ENCODE measurements around the gene CTNND1. TPM values are rescaled to one million over a fixed set of nuclear protein-coding genes. Genes with fewer than 3 reads are reported as not detected.

The CTNND1 gene
- total and polyA plus RNA-seq, 2 of the 8 experiments (the other 6 are each of a cell fraction or from before 2014, with no cell fraction given), result 91.9 to 164 TPM

DNA sequence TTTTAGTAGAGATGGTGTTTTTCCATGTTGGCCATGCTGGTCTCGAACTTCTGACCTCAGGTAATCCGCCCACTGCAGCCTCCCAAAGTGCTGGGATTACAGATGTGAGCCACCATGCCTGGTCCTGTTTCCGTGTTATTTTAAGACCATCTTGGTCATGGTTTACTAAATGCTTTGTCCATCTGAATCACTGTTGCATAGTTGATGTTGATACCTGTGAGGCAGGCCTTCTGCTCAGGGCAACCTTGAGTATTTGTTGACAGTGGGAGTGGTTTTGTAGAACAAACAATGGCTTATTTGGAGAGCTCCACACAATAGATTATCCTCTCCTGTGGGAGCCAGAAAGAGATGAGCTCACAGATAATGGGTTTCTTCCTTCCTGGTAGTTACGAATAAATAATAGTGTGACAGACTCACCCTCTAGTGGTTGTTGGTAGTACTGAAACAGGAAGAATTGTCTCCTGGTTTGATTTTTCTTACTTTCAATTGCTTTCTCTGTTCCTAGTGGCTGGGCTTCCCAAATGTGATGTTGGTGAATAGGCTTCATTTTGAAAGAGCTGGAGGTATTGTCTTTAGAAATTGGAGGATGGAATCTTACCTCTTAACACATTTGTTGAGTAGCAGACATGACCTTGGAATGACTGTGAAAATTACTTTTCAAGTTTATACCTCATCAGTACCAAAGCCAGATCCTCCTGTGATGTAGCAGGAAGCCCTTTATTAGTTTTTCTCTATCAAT is 39.0 kb downstream of the CTNND1 start:
- Histone ChIP-seq H2AFZ (ENCODE audit: low read length) (no peak overlapping the region), H3K23ac (ENCODE audit: insufficient read length) (no peak overlapping the region), H2BK20ac (ENCODE audit: low read length) (no peak overlapping the region), H4K91ac (replicated peaks; ENCODE audit: insufficient read length, low read length) (no peak overlapping the region), H4K8ac (ENCODE audit: extremely low read depth, insufficient read depth, low read length) (no peak overlapping the region), H3K4me2 (ENCODE audit: insufficient read depth in 1 of 2, low read depth in 2 of 2, low read length in 2 of 2) (no peak overlapping the region), H4K5ac (ENCODE audit: insufficient read length, low read depth, low read length) (no peak overlapping the region), H3K9ac (replicated peaks in 1 of 4; ENCODE audit: extremely low read depth in 1 of 4, low read depth in 3 of 4, low read length in 3 of 4) (no peak overlapping the region), H3K79me1 (ENCODE audit: low read depth, low read length) (peaks cover 4% of the 10 kb centered on the region; the same call in 1 of the 2 replicates), H3K23me2 (ENCODE audit: low read depth, low read length) (no peaks in the 10 kb centered on the region), H3K18ac (ENCODE audit: extremely low read depth, low read length) (no peak overlapping the region), H2BK12ac (ENCODE audit: low read depth, low read length) (no peak overlapping the region), H2BK15ac (ENCODE audit: low read length) (no peak overlapping the region), H3K56ac (replicated peaks; ENCODE audit: insufficient read length, low read depth, low read length) (no peak overlapping the region), H2AK5ac (ENCODE audit: low read depth, low read length) (no peak overlapping the region), H4K20me1 (replicated peaks in 1 of 2; ENCODE audit: control insufficient read depth in 1 of 2, insufficient read depth in 2 of 2, low read length in 2 of 2) (peaks cover 2 to 7% of the 10 kb centered on the region in 2 experiments), H3K27me3 (replicated peaks in 1 of 4; ENCODE audit: control insufficient read depth in 3 of 4, extremely low read depth in 1 of 4, insufficient read depth in 3 of 4, low read length in 3 of 4) (no peaks in the 10 kb centered on the region), H2BK5ac (ENCODE audit: low read depth, low read length) (no peak overlapping the region), H3K4me3 (ENCODE audit: extremely low read depth in 1 of 4, insufficient read depth in 2 of 4, low read depth in 3 of 4, low read length in 4 of 4) (no peak overlapping the region), H3K79me2 (ENCODE audit: control insufficient read depth in 1 of 2, insufficient read depth in 2 of 2, low read length in 2 of 2) (peaks cover 0 to 41% of the 10 kb centered on the region in 2 experiments; a peak in 3 of 4 replicates), H3K36me3 (ENCODE audit: control insufficient read depth in 2 of 4, insufficient read depth in 4 of 4, low read length in 3 of 4) (peaks cover 33 to 59% (median 53%) of the 10 kb centered on the region in 4 experiments), H3K9me3 (ENCODE audit: insufficient read depth in 2 of 2, low read depth in 1 of 2, low read length in 1 of 2) (no peaks in the 10 kb centered on the region), H3K27ac (ENCODE audit: low read depth, low read length) (no peak overlapping the region), H2BK120ac (replicated peaks; ENCODE audit: low read depth, low read length) (no peak overlapping the region), H3K14ac (ENCODE audit: insufficient read length) (no peak overlapping the region), H3K4me1 (replicated peaks in 1 of 4; ENCODE audit: control insufficient read depth in 3 of 4, insufficient read depth in 4 of 4, low read length in 3 of 4) (peaks cover 0 to 2% (median 0%) of the 10 kb centered on the region in 4 experiments; a peak in 2 of 7 replicates), H3K4ac (replicated peaks; ENCODE audit: insufficient read length, low read depth, low read length) (no peak overlapping the region)
- DNase-seq (ENCODE audit: low read depth in 1 of 2, low spot score in 2 of 2), result no peak
- 68% methylated on average over 4 of the region's 4 CpGs; no CpG with 5 or more reads in 1 of the 2 experiments for WGBS, 2 experiments (ENCODE audit: extremely low coverage in 1 of 2, insufficient coverage in 1 of 2, insufficient read length in 1 of 2, insufficient replicate concordance in 2 of 2, low coverage in 1 of 2, low lambda C conversion rate in 2 of 2, missing lambda C conversion rate in 1 of 2)
- POLR2A ChIA-PET (ENCODE audit: partially characterized antibody), result interaction anchor here (0.7 to 6.5 kb wide), 11 partner anchors 9 to 161 kb away, joined by 3 to 48 read pairs (median 6); partner anchors contain the start of genes BTBD18, CTNND1 and SELENOH
- peak; percentile 87 for FAIRE-seq
- CTCF ChIA-PET (ENCODE audit: partially characterized antibody), result interaction anchor here (0.7 to 7.0 kb wide), 40 partner anchors 9 to 712 kb away, joined by 3 to 182 read pairs (median 6); partner anchors contain the start of genes BTBD18, CTNND1 and SELENOH
- TF ChIP-seq RAD21 (IDR thresholded peaks at IDR 0.05 in 1 of 2, conservative IDR thresholded peaks at IDR 0.05 in 1 of 2; ENCODE audit: low read depth in 2 of 2, low read length in 2 of 2) (peak; percentile 95 to 97), SUZ12 (IDR thresholded peaks at IDR 0.05; ENCODE audit: low read length) (no peak), KDM5A (IDR thresholded peaks at IDR 0.05; ENCODE audit: low read length) (no peak), ASH2L (IDR thresholded peaks at IDR 0.05; ENCODE audit: low read length) (no peak), RBBP5 (IDR thresholded peaks at IDR 0.05; ENCODE audit: borderline replicate concordance, low read depth, low read length) (no peak), GABPA (IDR thresholded peaks at IDR 0.05; ENCODE audit: borderline replicate concordance, insufficient read depth, low read length) (no peak), CHD2 (IDR thresholded peaks at IDR 0.05; ENCODE audit: low read length) (no peak)
- TF ChIP-seq, protein P1, sequence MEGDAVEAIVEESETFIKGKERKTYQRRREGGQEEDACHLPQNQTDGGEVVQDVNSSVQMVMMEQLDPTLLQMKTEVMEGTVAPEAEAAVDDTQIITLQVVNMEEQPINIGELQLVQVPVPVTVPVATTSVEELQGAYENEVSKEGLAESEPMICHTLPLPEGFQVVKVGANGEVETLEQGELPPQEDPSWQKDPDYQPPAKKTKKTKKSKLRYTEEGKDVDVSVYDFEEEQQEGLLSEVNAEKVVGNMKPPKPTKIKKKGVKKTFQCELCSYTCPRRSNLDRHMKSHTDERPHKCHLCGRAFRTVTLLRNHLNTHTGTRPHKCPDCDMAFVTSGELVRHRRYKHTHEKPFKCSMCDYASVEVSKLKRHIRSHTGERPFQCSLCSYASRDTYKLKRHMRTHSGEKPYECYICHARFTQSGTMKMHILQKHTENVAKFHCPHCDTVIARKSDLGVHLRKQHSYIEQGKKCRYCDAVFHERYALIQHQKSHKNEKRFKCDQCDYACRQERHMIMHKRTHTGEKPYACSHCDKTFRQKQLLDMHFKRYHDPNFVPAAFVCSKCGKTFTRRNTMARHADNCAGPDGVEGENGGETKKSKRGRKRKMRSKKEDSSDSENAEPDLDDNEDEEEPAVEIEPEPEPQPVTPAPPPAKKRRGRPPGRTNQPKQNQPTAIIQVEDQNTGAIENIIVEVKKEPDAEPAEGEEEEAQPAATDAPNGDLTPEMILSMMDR (IDR thresholded peaks at IDR 0.05; ENCODE audit: control extremely low read depth in 1 of 3, insufficient read depth in 1 of 3, low read depth in 1 of 3, low read length in 3 of 3), result peak in 2 of 3 experiments; percentile 66 to 83; a peak in 3 of 4 replicates
